Neural crest cell (in vitro differentiated cells): ENCODE data around the gene ANKRD66. TPM values are rescaled to one million over a fixed set of nuclear protein-coding genes. Genes with fewer than 3 reads are reported as not detected.

Experiments
- DNase-seq: peaks from one replicate; pipeline ENCODE4 v3.0.0; 2021; ENCODE audit warnings: low read depth, mixed read lengths, low spot score
- H3K27ac Mint-ChIP-seq: one replicate; pipeline ENCODE4 v1.8.0; 2021; ENCODE audit warnings: mild to moderate bottlenecking, mixed read lengths; ENCODE audit not compliant: unreplicated experiment
- H3K27me3 Mint-ChIP-seq: 2 replicates; pipeline ENCODE4 v1.8.0; 2021; ENCODE audit warnings: low read depth, mild to moderate bottlenecking, mixed read lengths
- H3K36me3 Mint-ChIP-seq: 2 replicates; pipeline ENCODE4 v1.8.0; 2021; ENCODE audit warnings: low read depth, mild to moderate bottlenecking, mixed read lengths
- H3K4me1 Mint-ChIP-seq: 2 replicates; pipeline ENCODE4 v1.8.0; 2021; ENCODE audit warnings: mixed read lengths
- H3K4me3 Mint-ChIP-seq: one replicate; pipeline ENCODE4 v1.8.0; 2021; ENCODE audit warnings: mild to moderate bottlenecking, mixed read lengths
- H3K9me3 Mint-ChIP-seq: 2 replicates; pipeline ENCODE4 v1.8.0; 2021; ENCODE audit warnings: mixed read lengths
- total RNA-seq: library from RNA; stranded (reverse); gene quantifications from 2 replicates; pipeline ENCODE4 v1.2.1, GENCODE V29; 2021
- TF ChIP-seq, protein P1 (sequence below): fragments of 200-600 bp; sonication (generic); conservative IDR thresholded peaks from 2 replicates; pipeline ENCODE4 v1.5.0; 2021; ENCODE audit warnings: antibody characterized with exemption, mild to moderate bottlenecking

Gene ANKRD66
- total RNA-seq, 1 donor from 2014 or later, result not detected

DNA sequence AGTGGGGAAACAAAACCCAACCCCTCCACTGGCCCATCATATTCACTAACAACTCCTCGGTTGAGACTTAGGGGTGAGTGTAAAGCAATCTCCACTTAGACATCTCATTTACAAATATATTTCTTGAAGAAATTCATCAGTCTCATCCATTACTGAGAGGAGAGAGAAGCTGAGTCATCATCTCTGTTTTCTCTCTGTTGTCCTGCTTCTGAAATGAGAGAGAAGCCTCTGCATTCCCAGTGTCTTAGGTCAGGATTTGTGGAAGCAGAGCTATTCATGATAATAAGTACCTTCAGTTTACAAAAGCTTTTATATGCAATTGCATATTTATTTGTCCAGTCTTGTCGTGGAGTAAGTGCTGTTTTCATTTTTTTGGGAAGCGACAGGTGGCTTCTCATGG lies 47.3 kb downstream of the ANKRD66 start:
- H3K9me3 Mint-ChIP-seq, result peaks cover 4% of the 10 kb centered on the region
- H3K36me3 Mint-ChIP-seq, result no peaks in the 10 kb centered on the region
- H3K27ac Mint-ChIP-seq, result no peak overlapping the region
- H3K4me1 Mint-ChIP-seq, result no peaks in the 10 kb centered on the region
- TF ChIP-seq, protein P1, sequence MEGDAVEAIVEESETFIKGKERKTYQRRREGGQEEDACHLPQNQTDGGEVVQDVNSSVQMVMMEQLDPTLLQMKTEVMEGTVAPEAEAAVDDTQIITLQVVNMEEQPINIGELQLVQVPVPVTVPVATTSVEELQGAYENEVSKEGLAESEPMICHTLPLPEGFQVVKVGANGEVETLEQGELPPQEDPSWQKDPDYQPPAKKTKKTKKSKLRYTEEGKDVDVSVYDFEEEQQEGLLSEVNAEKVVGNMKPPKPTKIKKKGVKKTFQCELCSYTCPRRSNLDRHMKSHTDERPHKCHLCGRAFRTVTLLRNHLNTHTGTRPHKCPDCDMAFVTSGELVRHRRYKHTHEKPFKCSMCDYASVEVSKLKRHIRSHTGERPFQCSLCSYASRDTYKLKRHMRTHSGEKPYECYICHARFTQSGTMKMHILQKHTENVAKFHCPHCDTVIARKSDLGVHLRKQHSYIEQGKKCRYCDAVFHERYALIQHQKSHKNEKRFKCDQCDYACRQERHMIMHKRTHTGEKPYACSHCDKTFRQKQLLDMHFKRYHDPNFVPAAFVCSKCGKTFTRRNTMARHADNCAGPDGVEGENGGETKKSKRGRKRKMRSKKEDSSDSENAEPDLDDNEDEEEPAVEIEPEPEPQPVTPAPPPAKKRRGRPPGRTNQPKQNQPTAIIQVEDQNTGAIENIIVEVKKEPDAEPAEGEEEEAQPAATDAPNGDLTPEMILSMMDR, result no peak
- no peak overlapping the region for H3K4me3 Mint-ChIP-seq
- no peaks in the 10 kb centered on the region for H3K27me3 Mint-ChIP-seq
- no peak for DNase-seq

DNA sequence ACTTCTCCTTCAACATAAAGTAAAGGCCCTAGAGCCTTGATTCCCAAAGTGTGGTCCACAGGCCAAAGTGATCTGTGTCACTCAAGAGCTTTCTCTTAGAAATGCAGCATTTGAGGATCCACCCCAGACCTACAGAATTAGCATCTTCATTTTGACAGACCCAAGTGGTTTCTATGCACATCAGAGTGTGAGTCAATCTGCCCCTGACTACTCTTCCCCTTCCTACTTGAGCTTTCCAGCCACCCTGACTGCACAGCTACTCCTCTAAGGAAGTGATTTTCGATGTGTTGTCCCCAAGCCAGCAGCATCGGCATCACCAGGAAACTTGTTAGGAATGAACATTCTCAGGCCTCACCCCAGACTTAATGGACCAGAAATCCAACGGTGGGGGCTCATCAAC lies 49.1 kb downstream of the ANKRD66 start:
- H3K36me3 Mint-ChIP-seq, result no peaks in the 10 kb centered on the region
- H3K9me3 Mint-ChIP-seq, result peaks cover 4% of the 10 kb centered on the region
- no peaks in the 10 kb centered on the region for H3K4me1 Mint-ChIP-seq
- H3K27me3 Mint-ChIP-seq, result no peaks in the 10 kb centered on the region
- no peak overlapping the region for H3K27ac Mint-ChIP-seq
- TF ChIP-seq, protein P1, result no peak
- H3K4me3 Mint-ChIP-seq, result no peak overlapping the region
- DNase-seq, result no peak

DNA sequence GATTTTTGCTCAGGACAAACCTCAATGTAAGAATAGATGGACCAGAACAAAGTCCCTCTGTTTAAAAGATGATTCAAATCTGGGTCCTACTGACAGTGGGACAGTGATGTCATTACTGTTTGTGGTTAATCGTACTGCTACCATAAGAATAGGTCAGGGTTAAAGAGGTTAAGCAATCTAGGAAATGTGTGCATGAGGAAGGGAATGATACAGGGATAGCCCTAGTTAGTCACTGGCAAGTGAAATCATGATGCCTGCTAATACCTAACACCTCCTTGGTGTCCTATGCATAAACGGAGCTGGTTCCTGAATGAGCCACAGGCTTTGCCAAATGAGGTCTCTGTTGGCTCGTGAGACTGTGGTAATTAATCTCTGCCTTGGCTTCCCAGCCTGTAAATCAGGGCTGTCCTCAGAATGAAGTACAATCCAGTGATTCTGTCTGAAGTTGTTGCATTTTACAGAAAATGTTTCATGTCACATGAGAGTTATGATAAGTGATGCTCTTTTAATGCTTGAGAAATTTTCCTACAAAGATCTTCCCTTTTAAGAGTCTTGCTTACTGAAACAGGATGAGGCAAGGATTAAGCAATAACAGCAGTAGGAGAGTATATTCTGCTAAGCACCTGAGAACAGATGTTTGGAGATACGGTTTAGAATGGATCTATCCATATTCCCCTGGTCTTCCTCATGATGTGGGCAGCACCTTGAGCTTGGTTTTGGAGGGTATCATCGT lies 50.3 kb downstream of the ANKRD66 start:
- TF ChIP-seq, protein P1, result no peak
- Mint-ChIP-seq H3K27me3 (no peaks in the 10 kb centered on the region), H3K4me3 (no peak overlapping the region), H3K9me3 (peaks cover 4% of the 10 kb centered on the region), H3K27ac (no peak overlapping the region), H3K36me3 (no peaks in the 10 kb centered on the region), H3K4me1 (no peaks in the 10 kb centered on the region)
- DNase-seq, result no peak

DNA sequence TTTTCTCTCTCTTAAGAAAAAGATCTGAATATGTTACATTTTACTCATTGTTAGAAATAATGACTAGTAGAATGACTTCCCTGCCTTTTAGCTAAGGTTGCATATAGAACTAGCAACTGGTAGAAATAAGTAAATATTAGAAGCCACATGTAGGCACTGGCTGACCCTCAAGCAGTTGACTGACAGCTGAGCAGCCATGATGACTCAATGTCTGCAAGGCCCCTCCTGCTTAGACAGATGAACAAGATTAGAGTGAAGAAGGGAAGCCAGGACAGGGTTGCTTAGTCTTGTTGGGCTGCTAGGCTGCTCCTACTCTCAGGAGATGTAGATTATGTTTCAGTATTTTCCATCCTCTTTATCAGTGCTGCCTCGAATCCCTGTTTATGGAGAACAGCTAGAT lies 52.9 kb downstream of the ANKRD66 start:
- Mint-ChIP-seq H3K4me3 (no peak overlapping the region), H3K9me3 (peaks cover 4% of the 10 kb centered on the region), H3K4me1 (no peaks in the 10 kb centered on the region), H3K36me3 (no peaks in the 10 kb centered on the region), H3K27me3 (no peaks in the 10 kb centered on the region), H3K27ac (no peak overlapping the region)
- no peak for DNase-seq
- TF ChIP-seq, protein P1, result no peak

DNA sequence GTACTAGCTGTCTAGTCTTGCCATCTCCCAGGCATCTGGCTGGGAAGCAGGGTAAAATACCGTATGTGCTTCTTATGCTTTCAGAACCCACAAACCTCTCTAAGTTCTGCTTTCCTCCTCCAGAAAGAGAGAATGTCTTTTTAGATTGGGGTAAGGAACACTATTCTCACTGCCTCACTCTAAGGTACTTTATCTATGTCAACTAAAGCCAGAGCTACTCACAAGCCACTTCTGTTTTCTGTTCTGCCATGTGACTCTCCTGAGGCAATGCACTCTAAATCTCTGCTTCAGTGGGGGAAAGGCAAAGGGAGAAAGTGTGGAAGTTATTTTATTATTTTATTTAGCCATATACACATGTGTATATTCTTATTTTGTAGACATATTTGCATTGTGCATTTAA lies 62.1 kb downstream of the ANKRD66 start:
- no peak overlapping the region for H3K4me3 Mint-ChIP-seq
- H3K9me3 Mint-ChIP-seq, result peaks cover 13% of the 10 kb centered on the region
- DNase-seq, result no peak
- no peak overlapping the region for H3K27ac Mint-ChIP-seq
- no peaks in the 10 kb centered on the region for H3K4me1 Mint-ChIP-seq
- TF ChIP-seq, protein P1, result no peak
- H3K27me3 Mint-ChIP-seq, result peaks cover 17% of the 10 kb centered on the region
- H3K36me3 Mint-ChIP-seq, result no peaks in the 10 kb centered on the region

Other genes starting within 250 kb of the ANKRD66 start
- 1.5 and 2.1 TPM in 2 replicates for gene CYP39A1, start 94.1 kb upstream of the ANKRD66 start, total RNA-seq
- 5.8 and 8.4 TPM in 2 replicates for gene SLC25A27, start 94.0 kb upstream of the ANKRD66 start, total RNA-seq
- 0.05 and 0.16 TPM in 2 replicates for gene TDRD6, start 59.0 kb upstream of the ANKRD66 start, total RNA-seq
- 0.26 and 0.27 TPM in 2 replicates for gene PLA2G7, start 11.6 kb upstream of the ANKRD66 start, total RNA-seq
- gene MEP1A, start 46.5 kb downstream of the ANKRD66 start, total RNA-seq, result not detected in 2 replicates
- gene ADGRF5, start 175.0 kb downstream of the ANKRD66 start, total RNA-seq, result 0.16 TPM in 1 of 2 replicates, not detected in the other